ENCODE data around the gene HRC.
A peak's percentile ranks its signal among the peaks of the same experiment; 100 is the strongest.

The HRC gene

GRCh38 chr19:49117677-49118564, 37.3 kb downstream of the HRC start:
- DNase-seq: peak in 2 of 56 donors; percentile 13 to 19

- DNase-seq: no peak
These were observed 38.7 kb downstream of the HRC start for GRCh38 chr19:49116544-49116943.

GRCh38 chr19:49114630-49115363, 40.4 kb downstream of the HRC start:
- DNase-seq: peak in 52 of 56 donors; percentile 30 to 84 (median 64)

- peak in 45 of 56 donors; percentile 16 to 77 (median 46) for DNase-seq
These were observed 41.2 kb downstream of the HRC start, which contains the start of gene LIN7B for GRCh38 chr19:49113762-49114629. Gene LIN7B, plus strand, starts transcription at chr19:49114370. Its CDS starts 35 bp downstream, at chr19:49114405.

GRCh38 chr19:49111218-49111998, 43.8 kb downstream of the HRC start:
- no peak for DNase-seq

- no peak for DNase-seq
These were observed 44.6 kb downstream of the HRC start for GRCh38 chr19:49110567-49110966.

- DNase-seq: no peak
These were observed 45.5 kb downstream of the HRC start for GRCh38 chr19:49109569-49110233.

- no peak for DNase-seq
These were observed 46.1 kb downstream of the HRC start for GRCh38 chr19:49109051-49109450.

- DNase-seq: no peak
These were observed 47.4 kb downstream of the HRC start for GRCh38 chr19:49107625-49108459.

- DNase-seq: peak in 24 of 56 donors; percentile 4 to 67 (median 16)
These were observed 48.5 kb downstream of the HRC start for GRCh38 chr19:49106648-49107135.

- no peak for DNase-seq
These were observed 50.8 kb downstream of the HRC start for GRCh38 chr19:49104229-49104864.

GRCh38 chr19:49103331-49104085, 51.7 kb downstream of the HRC start:
- no peak for DNase-seq

GRCh38 chr19:49102303-49102702, 52.9 kb downstream of the HRC start:
- no peak for DNase-seq
